HepG2 (cell line): ENCODE data around the gene NT5C3B. TPM values are rescaled to one million over a fixed set of nuclear protein-coding genes. Genes with fewer than 3 reads are reported as not detected.

Experiments used
- CCAR2 ChIP-seq: fragments of 200-400 bp; formaldehyde crosslinking; optimal IDR thresholded peaks from 2 replicates; pipeline ENCODE3; 2018; ENCODE audit warnings: low read depth, mild to moderate bottlenecking, low read length, moderate library complexity
- FIP1L1 ChIP-seq: fragments of 200-400 bp; formaldehyde crosslinking; IDR thresholded peaks from 2 replicates; pipeline ENCODE4 v1.6.1; 2018; ENCODE audit warnings: low read depth, mild to moderate bottlenecking, low read length, moderate library complexity, borderline replicate concordance; ENCODE audit not compliant: insufficient read depth
- IRF1 ChIP-seq: sonication (generic); formaldehyde crosslinking; IDR thresholded peaks from 2 replicates; pipeline ENCODE4 v1.4.0; 2020; ENCODE audit warnings: low read depth, mild to moderate bottlenecking, missing genetic modification reagents
- IRF2 ChIP-seq: IDR thresholded peaks from 2 replicates; pipeline ENCODE4 v1.6.1; 2018; ENCODE audit warnings: missing genetic modification reagents, missing compliant biosample characterization
- KAT2B ChIP-seq: fragments of 150-350 bp; IDR thresholded peaks from 2 replicates; pipeline ENCODE4 v1.6.1; 2014; ENCODE audit warnings: low read depth, low read length, borderline replicate concordance
- KLF11 ChIP-seq: IDR thresholded peaks from 2 replicates; pipeline ENCODE4 v1.6.1; 2016; ENCODE audit warnings: missing compliant biosample characterization
- LCORL ChIP-seq, 2 experiments: fragments of 450-650 bp in 1 of 2; sonication (generic) in 1 of 2; formaldehyde crosslinking in 1 of 2; IDR thresholded peaks; 2 replicates each; pipeline versions ENCODE4 v1.5.0 to v1.6.1; 2017 to 2020; ENCODE audit warnings: antibody characterized with exemption in 1 of 2, missing genetic modification reagents in 1 of 2
- MEF2D ChIP-seq: sonication (generic); formaldehyde crosslinking; IDR thresholded peaks from 2 replicates; pipeline ENCODE4 v1.5.1; 2020; ENCODE audit warnings: mild to moderate bottlenecking, missing genetic modification reagents
- MYNN ChIP-seq: sonication (generic); formaldehyde crosslinking; IDR thresholded peaks from 2 replicates; pipeline ENCODE4 v1.4.0; 2020; ENCODE audit warnings: mild to moderate bottlenecking, low read depth, missing genetic modification reagents
- NPAS2 ChIP-seq: sonication (generic); formaldehyde crosslinking; IDR thresholded peaks from 2 replicates; pipeline ENCODE4 v1.8.0; 2022; ENCODE audit warnings: mild to moderate bottlenecking, missing genetic modification reagents, borderline replicate concordance
- RNF2 ChIP-seq: fragments of 450-650 bp; conservative IDR thresholded peaks from 2 replicates; pipeline ENCODE4 v1.6.1; 2016; ENCODE audit warnings: low read depth
- ZNF101 ChIP-seq: sonication (generic); formaldehyde crosslinking; IDR thresholded peaks from 2 replicates; pipeline ENCODE4 v1.4.0; 2020; ENCODE audit warnings: mild to moderate bottlenecking, low read depth, missing genetic modification reagents, borderline replicate concordance
- ZNF160 ChIP-seq: sonication (generic); formaldehyde crosslinking; IDR thresholded peaks from 2 replicates; pipeline ENCODE4 v1.8.0; 2022; ENCODE audit warnings: mild to moderate bottlenecking, inconsistent platforms, missing genetic modification reagents
- ZNF556 ChIP-seq: sonication (generic); formaldehyde crosslinking; IDR thresholded peaks from 2 replicates; pipeline ENCODE4 v1.4.0; 2020; ENCODE audit warnings: mild to moderate bottlenecking, missing genetic modification reagents, borderline replicate concordance
- ZNF644 ChIP-seq: IDR thresholded peaks from 2 replicates; pipeline ENCODE4 v1.6.1; 2016; ENCODE audit warnings: low read depth
- ZNF709 ChIP-seq: sonication (generic); formaldehyde crosslinking; IDR thresholded peaks from 2 replicates; pipeline ENCODE4 v1.5.0; 2020; ENCODE audit warnings: mild to moderate bottlenecking, missing genetic modification reagents
- ZNF772 ChIP-seq: sonication (generic); formaldehyde crosslinking; IDR thresholded peaks from 2 replicates; pipeline ENCODE4 v1.5.0; 2020; ENCODE audit warnings: mild to moderate bottlenecking, missing genetic modification reagents
- ZNF776 ChIP-seq: sonication (generic); formaldehyde crosslinking; IDR thresholded peaks from 2 replicates; pipeline ENCODE4 v1.4.0; 2020; ENCODE audit warnings: mild to moderate bottlenecking, missing genetic modification reagents
- polyA plus RNA-seq, 8 experiments: library from polyadenylated mRNA; depleted of rRNA in 3 of 8; stranded (reverse) in 7 of 8; unstranded in 1 of 8; fragments of >200 nt; fragmentation: Illumina TruSeq in 4 of 8; extraction: Trizol in 4 of 8; gene quantifications; 2 replicates each; pipeline versions ENCODE4 v1.2.1 to v1.2.3, GENCODE V29; 2011 to 2016; ENCODE audit warnings: low read depth in 4 of 8, missing spikeins in 1 of 8, mixed read lengths in 1 of 8; ENCODE audit not compliant: insufficient read depth in 1 of 8
- total RNA-seq, 5 experiments: library from RNA; depleted of rRNA; stranded (reverse); fragments of >200 nt; fragmentation: Illumina TruSeq; extraction: Trizol; gene quantifications; 2 replicates each; pipeline ENCODE4 v1.2.3, GENCODE V29; 2016; ENCODE audit warnings: low read depth in 1 of 5
- TF ChIP-seq, protein P1 (sequence below): sonication (generic); formaldehyde crosslinking; IDR thresholded peaks from 2 replicates; pipeline ENCODE4 v1.8.0; 2022; ENCODE audit warnings: mild to moderate bottlenecking, missing genetic modification reagents, moderate library complexity
- TF ChIP-seq, protein P2 (sequence below), 2 experiments: sonication (generic) in 1 of 2; formaldehyde crosslinking in 1 of 2; IDR thresholded peaks; 2 replicates each; pipeline versions ENCODE4 v1.6.1 to v1.9.0; 2014 to 2022; ENCODE audit warnings: antibody characterized with exemption in 1 of 2, borderline replicate concordance in 1 of 2, inconsistent platforms in 1 of 2, low read depth in 1 of 2, missing genetic modification reagents in 1 of 2

The NT5C3B gene
- total and polyA plus RNA-seq, 2 of the 13 experiments (the other 11 are each of a cell fraction or from before 2014, with no cell fraction given), result 104 to 126 TPM

DNA sequence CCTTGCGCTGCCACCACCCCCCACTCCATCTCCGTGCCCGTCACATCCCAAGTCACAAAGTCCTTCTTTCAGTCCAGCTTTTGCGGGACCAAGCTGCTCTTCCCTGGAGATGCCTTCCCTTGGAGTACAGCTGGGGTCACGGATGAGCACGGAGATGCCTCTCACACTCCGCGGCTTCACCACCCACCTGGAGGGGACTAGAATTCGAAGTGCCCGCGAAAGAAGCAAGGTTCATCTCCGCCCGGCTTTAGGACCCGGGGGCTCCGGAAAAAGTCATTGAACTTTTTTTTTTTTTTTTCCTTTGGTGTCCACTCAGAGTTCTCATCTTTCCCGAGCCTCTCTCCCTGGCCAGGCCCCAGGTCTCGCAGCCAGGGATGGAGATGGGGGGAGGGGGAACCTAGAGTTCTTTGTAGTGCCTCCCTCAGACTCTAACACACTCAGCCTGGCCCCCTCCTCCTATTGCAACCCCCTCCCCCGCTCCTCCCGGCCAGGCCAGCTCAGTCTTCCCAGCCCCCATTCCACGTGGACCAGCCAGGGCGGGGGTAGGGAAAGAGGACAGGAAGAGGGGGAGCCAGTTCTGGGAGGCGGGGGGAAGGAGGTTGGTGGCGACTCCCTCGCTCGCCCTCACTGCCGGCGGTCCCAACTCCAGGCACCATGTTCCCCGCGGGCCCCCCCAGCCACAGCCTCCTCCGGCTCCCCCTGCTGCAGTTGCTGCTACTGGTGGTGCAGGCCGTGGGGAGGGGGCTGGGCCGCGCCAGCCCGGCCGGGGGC is 23.5 kb downstream of the NT5C3B start, which contains the start of gene FKBP10 (continued):
- no peak for TF ChIP-seq IRF1 (CRISPR knock-in tag)
- TF ChIP-seq ZNF101 (CRISPR knock-in tag), result no peak
- no peak for TF ChIP-seq FIP1L1
- peak; percentile 79; the same call in 1 of the 2 replicates for TF ChIP-seq ZNF776 (CRISPR knock-in tag)
- TF ChIP-seq MEF2D, result no peak
- peak; percentile 92 for TF ChIP-seq CCAR2
- TF ChIP-seq, protein P1, sequence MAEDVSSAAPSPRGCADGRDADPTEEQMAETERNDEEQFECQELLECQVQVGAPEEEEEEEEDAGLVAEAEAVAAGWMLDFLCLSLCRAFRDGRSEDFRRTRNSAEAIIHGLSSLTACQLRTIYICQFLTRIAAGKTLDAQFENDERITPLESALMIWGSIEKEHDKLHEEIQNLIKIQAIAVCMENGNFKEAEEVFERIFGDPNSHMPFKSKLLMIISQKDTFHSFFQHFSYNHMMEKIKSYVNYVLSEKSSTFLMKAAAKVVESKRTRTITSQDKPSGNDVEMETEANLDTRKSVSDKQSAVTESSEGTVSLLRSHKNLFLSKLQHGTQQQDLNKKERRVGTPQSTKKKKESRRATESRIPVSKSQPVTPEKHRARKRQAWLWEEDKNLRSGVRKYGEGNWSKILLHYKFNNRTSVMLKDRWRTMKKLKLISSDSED (CRISPR knock-in tag), result no peak
- no peak for TF ChIP-seq ZNF772 (CRISPR knock-in tag)
- TF ChIP-seq KLF11, result no peak
- no peak for TF ChIP-seq NPAS2 (CRISPR knock-in tag)
- TF ChIP-seq ZNF709 (CRISPR knock-in tag), result 0 out of 2 replicates have a peak, but pooled peaks have one; percentile 7
- peak; percentile 46; the same call in 1 of the 2 replicates for TF ChIP-seq ZNF160 (CRISPR knock-in tag)
- no peak for TF ChIP-seq IRF2 (CRISPR knock-in tag)
- no peak for TF ChIP-seq ZNF556 (CRISPR knock-in tag)
- TF ChIP-seq, protein P2, sequence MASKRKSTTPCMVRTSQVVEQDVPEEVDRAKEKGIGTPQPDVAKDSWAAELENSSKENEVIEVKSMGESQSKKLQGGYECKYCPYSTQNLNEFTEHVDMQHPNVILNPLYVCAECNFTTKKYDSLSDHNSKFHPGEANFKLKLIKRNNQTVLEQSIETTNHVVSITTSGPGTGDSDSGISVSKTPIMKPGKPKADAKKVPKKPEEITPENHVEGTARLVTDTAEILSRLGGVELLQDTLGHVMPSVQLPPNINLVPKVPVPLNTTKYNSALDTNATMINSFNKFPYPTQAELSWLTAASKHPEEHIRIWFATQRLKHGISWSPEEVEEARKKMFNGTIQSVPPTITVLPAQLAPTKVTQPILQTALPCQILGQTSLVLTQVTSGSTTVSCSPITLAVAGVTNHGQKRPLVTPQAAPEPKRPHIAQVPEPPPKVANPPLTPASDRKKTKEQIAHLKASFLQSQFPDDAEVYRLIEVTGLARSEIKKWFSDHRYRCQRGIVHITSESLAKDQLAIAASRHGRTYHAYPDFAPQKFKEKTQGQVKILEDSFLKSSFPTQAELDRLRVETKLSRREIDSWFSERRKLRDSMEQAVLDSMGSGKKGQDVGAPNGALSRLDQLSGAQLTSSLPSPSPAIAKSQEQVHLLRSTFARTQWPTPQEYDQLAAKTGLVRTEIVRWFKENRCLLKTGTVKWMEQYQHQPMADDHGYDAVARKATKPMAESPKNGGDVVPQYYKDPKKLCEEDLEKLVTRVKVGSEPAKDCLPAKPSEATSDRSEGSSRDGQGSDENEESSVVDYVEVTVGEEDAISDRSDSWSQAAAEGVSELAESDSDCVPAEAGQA (IDR thresholded peaks at IDR 0.05; ENCODE audit: low read depth), result 0 out of 2 replicates have a peak, but pooled peaks have one; percentile 9
- TF ChIP-seq, protein P2 (CRISPR knock-in tag; IDR thresholded peaks at IDR 0.05; ENCODE audit: borderline replicate concordance), result no peak
- no peak for TF ChIP-seq RNF2
- no peak for TF ChIP-seq ZNF644 (CRISPR knock-in tag)
- no peak for TF ChIP-seq MYNN
- no peak for TF ChIP-seq LCORL (IDR thresholded peaks at IDR 0.05)
- no peak for TF ChIP-seq LCORL (CRISPR knock-in tag; IDR thresholded peaks at IDR 0.05)
- no peak for TF ChIP-seq KAT2B
